ENCODE measurements around the gene PRRT3.

DNA sequence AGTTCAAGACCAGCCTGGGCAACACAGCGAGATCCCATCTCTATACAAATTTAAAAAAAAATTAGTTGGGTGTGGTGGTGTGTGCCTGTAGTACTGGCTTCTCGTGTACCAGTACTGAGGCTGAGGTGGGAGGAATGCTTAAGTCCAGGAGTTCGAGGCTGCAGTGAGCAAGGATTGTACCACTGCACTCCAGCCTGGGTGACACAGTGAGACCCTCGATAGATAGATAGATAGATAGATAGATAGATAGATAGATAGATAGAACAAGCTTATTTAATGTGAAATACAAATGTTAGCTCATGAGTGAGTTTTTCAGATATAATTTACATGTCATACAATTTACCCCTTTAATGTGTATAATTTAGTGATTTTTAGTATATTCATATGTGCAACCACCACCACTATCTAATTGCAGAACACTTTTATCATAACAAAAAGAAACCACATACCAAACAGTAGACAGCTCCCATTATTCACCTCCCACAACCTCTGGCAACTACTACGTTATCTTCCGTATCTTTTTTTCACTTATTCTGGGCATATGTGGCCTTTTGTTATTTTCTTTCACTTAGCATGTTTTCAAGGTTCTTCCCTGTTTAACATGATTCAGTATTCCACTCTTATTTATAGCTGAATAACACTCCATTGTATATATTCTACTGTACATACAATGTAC is 13.1 kb upstream of the PRRT3 start:
- TF ChIP-seq, protein P1, sequence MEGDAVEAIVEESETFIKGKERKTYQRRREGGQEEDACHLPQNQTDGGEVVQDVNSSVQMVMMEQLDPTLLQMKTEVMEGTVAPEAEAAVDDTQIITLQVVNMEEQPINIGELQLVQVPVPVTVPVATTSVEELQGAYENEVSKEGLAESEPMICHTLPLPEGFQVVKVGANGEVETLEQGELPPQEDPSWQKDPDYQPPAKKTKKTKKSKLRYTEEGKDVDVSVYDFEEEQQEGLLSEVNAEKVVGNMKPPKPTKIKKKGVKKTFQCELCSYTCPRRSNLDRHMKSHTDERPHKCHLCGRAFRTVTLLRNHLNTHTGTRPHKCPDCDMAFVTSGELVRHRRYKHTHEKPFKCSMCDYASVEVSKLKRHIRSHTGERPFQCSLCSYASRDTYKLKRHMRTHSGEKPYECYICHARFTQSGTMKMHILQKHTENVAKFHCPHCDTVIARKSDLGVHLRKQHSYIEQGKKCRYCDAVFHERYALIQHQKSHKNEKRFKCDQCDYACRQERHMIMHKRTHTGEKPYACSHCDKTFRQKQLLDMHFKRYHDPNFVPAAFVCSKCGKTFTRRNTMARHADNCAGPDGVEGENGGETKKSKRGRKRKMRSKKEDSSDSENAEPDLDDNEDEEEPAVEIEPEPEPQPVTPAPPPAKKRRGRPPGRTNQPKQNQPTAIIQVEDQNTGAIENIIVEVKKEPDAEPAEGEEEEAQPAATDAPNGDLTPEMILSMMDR (IDR thresholded peaks at IDR 0.05; ENCODE audit: extremely low read depth in 1 of 2, insufficient read depth in 1 of 2, low read depth in 1 of 2, low read length in 2 of 2) = no peak
- TF ChIP-seq JUN (IDR thresholded peaks at IDR 0.05; ENCODE audit: borderline replicate concordance, insufficient read depth, insufficient read length, low read depth) (no peak), POLR2AphosphoS5 (IDR thresholded peaks at IDR 0.05; ENCODE audit: insufficient read depth, low read depth, low read length) (no peak)
